ENCODE data around the gene RBM48. TPM values are rescaled to one million over a fixed set of nuclear protein-coding genes. Genes with fewer than 3 reads are reported as not detected.
"Not testable (repeated sequence)": the region's sequence is repeated elsewhere in the genome, so short reads cannot be mapped to it uniquely, and the experiment has no call there.

RBM48 gene
- total RNA-seq, 2 experiments from 2014 or later, result 13.9 to 16.4 TPM

DNA sequence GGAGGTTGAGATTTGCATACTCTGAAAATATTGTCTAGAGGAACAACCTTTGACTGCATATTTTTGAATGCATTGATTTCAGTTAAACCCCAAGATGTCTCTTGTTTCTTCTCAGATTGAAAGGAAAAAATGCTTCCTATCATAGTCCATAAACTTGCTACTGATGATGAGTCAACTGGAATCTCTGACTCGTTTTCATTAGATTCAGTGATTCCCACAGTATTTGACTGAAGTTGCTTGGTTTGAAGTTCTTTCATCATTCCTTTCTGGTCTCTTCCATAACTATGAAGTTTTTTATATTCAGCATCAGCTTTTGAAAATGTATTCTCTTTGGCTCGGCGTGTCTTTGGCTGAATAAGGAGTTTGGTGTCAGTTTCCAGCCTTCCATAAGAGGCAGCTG, 11.0 kb upstream of the RBM48 start:
- DNase-seq, result no peak
- H3K4me3 Mint-ChIP-seq, result no peak overlapping the region
- H3K4me1 Mint-ChIP-seq, result peaks cover 8% of the 10 kb centered on the region
- H3K36me3 Mint-ChIP-seq, result peaks cover 1% of the 10 kb centered on the region
- no peaks in the 10 kb centered on the region for H3K27me3 Mint-ChIP-seq
- peak overlapping the region; percentile 47 for H3K27ac Mint-ChIP-seq
- no peaks in the 10 kb centered on the region for H3K9me3 Mint-ChIP-seq

DNA sequence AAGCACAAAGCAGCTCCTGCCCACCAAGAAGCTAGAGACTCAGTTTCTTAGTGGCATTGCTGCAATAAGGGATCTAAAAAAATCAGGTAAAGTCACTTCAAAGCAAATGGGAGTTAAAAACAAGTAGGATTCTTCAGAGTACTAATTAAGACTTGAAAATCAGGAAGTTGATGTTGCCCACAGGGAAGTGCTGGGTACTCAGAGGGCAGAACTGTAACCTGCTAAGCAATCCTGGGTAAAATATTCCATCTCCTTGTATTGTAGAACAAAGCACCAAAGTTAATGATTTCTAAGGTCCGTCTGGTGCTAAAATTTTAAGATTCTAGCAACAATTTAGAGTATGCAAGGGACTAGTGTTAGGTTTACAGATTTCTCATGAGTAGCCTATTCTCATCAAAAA, 8.6 kb upstream of the RBM48 start:
- Mint-ChIP-seq H3K9me3 (no peaks in the 10 kb centered on the region), H3K4me3 (no peak overlapping the region), H3K27me3 (no peaks in the 10 kb centered on the region), H3K36me3 (no peaks in the 10 kb centered on the region), H3K4me1 (peaks cover 11% of the 10 kb centered on the region), H3K27ac (no peak overlapping the region)
- DNase-seq, result no peak

DNA sequence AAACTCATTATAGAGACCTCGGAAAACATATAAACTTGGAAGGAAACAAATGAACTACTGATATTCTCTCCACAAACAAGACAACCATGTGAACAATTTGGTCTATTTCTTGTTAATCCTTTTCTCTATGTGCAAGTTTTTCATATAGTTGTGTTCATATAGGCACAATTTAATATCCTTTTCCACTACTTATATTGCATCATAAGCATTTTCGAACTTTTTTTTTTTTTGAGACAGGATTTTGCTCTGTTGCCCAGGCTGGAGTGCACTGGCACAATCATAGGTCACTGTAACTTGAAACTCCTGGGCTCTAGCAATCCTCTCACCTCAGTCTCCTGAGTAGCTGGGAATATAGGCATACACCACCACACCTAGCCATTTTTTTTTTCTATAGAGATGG, 5.5 kb upstream of the RBM48 start:
- Mint-ChIP-seq H3K27ac (no peak overlapping the region), H3K36me3 (no peaks in the 10 kb centered on the region), H3K4me1 (peaks cover 14% of the 10 kb centered on the region), H3K27me3 (no peaks in the 10 kb centered on the region), H3K4me3 (no peak overlapping the region), H3K9me3 (no peaks in the 10 kb centered on the region)
- DNase-seq, result no peak

DNA sequence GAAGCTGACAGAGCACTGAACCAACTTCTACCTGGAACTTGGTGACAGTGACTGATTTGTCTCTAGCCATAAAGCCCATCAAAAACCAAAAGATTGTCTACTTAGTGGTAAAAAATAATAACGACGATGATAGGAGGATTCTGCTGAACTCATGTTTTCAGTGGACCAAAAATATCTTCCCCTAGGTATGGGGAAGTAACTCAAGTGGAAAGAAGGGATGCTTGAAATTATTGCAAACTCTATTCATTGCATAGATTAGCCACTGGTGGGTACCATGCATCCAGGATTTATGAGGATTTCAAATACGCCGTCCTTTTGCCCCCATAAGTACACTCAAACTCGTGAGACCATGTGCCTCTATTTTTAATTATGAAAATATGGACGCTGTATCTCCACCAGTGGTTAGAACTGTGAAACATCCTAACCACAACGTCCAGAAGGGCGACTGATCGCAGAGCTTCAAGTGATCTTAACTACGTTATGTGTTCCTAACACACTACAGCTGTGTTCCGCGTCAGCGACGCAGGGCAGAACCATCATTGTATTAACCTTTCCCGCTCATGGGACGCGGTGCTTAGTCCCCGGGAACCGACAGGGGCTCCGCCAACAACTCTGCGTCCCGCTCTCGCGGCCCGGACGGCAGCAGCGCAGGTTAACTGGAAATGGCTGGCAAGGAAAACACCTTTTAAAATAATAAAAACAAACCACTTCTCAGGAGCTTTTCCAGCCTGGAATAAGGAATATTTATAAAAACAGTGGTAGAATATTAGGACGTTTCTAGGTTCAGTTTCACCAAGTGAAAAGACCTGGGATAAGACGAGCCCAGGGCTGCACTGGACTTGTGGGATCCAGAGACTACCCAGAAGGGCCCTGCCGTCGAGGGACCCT, 1.1 kb upstream of the RBM48 start:
- Mint-ChIP-seq H3K27ac (peak overlapping the region; percentile 92), H3K36me3 (peaks cover 2% of the 10 kb centered on the region), H3K4me1 (peaks cover 25% of the 10 kb centered on the region), H3K4me3 (peak overlapping the region; percentile 93), H3K9me3 (no peaks in the 10 kb centered on the region), H3K27me3 (no peaks in the 10 kb centered on the region)
- DNase-seq, result peak; percentile 70

DNA sequence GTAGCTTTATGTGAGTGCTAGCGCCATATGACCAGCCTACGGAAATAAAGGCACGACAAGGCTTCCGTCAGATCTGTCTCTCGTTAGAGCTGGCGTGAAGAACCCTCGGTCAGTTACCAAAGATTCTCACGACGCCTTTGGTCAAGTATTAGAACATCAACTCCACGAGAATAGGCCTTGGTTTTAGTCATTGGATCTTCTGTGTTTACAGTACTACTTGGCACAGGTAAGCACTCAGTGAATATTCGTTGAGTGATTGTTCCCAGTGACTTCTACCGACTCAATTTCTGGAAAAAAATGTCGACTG, 316 bp downstream of the RBM48 start:
- no peaks in the 10 kb centered on the region for H3K27me3 Mint-ChIP-seq
- peak overlapping the region; percentile 94 for H3K27ac Mint-ChIP-seq
- H3K4me3 Mint-ChIP-seq, result peak overlapping the region; percentile 93
- peaks cover 5% of the 10 kb centered on the region for H3K36me3 Mint-ChIP-seq
- DNase-seq, result no peak
- peaks cover 28% of the 10 kb centered on the region for H3K4me1 Mint-ChIP-seq
- H3K9me3 Mint-ChIP-seq, result no peaks in the 10 kb centered on the region

DNA sequence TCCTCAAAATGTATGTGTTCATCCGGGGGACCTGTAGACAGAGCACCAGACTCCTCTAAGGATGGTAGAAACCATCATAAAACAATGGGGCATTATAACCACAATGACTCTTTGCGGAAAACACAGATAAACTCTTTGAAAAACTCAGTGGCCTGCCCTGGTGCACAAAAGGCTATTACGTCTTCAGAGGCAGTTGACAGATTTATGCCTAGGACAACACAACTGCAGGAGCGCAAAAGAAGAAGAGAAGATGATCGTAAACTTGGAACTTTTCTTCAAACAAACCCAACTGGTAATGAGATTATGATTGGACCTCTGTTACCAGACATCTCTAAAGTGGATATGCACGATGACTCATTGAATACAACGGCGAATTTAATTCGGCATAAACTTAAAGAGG, 6.0 kb downstream of the RBM48 start:
- DNase-seq, result no peak
- no peak overlapping the region for H3K27ac Mint-ChIP-seq
- no peaks in the 10 kb centered on the region for H3K9me3 Mint-ChIP-seq
- no peaks in the 10 kb centered on the region for H3K27me3 Mint-ChIP-seq
- peaks cover 19% of the 10 kb centered on the region for H3K4me1 Mint-ChIP-seq
- H3K36me3 Mint-ChIP-seq, result peaks cover 17% of the 10 kb centered on the region
- no peak overlapping the region for H3K4me3 Mint-ChIP-seq

DNA sequence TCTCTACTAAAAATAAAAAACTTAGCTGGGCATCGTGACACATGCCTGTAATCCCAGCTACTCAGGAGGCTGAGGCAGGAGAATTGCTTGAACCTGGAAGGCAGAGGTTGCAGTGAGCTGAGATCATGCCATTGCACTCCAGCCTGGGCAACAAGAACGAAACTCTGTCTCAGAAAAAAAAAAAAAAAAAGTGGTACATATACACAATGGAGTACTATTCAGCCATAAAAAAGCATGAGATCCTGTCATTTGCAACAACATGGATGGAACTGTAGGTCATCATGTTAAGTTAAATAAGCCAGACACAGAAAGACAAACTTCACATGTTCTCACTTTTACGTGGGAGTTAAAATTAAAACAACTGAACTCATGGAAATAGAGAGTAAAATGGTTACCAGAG, 14.9 kb downstream of the RBM48 start:
- not testable (repeated sequence) for H3K9me3 Mint-ChIP-seq, H3K36me3 Mint-ChIP-seq, H3K4me1 Mint-ChIP-seq, H3K4me3 Mint-ChIP-seq, DNase-seq, H3K27ac Mint-ChIP-seq, H3K27me3 Mint-ChIP-seq

DNA sequence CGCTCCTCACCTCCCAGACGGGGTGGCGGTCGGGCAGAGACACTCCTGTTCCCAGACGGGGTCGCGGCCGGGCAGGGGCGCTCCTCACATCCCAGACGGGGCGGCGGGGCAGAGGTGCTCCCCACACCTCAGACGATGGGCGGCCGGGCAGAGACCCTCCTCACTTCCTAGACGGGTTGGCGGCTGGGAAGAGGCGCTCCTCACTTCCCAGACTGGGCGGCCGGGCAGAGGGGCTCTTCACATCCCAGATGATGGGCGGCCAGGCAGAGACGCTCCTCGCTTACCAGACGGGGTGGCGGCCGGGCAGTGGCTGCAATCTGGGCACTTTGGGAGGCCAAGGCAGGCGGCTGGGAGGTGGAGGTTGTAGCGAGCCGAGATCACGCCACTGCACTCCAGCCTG, 16.5 kb downstream of the RBM48 start:
- H3K27ac Mint-ChIP-seq, H3K27me3 Mint-ChIP-seq, H3K9me3 Mint-ChIP-seq, DNase-seq, H3K4me1 Mint-ChIP-seq, H3K4me3 Mint-ChIP-seq, H3K36me3 Mint-ChIP-seq: not testable (repeated sequence)

DNA sequence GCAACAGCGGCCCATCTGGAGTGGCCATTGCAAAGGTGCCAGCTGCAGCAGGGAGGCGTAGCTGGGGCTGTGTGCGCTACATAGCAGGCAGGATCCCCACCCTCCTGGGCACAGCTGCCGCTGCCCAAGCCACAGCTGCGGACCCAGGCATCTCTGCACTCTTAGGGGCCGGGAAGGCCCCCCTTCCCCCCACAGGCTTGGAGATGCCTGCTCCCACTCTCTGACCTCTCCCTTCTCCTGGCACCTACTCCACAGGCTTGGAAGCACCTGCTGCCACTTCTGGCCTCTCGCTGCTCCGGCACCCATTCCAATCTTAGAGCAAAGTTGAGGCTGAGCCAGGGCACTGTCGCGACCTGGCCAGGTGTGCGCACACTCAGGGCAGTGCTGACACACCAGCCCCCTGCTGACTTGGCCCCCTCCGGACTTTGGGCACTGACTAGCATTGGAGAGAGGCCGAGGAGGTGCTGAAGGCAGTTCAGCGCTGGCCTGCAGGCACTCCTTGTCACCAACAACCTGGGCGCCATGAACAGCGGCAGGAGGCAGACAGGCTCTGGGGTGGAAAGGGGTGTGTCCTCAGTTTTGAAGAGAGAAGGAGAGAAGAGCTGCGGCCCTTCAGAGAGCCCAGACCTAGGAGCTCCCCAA, 18.4 kb downstream of the RBM48 start:
- H3K27ac Mint-ChIP-seq, result no peak overlapping the region
- no peaks in the 10 kb centered on the region for H3K9me3 Mint-ChIP-seq
- DNase-seq, result no peak
- no peaks in the 10 kb centered on the region for H3K27me3 Mint-ChIP-seq
- H3K36me3 Mint-ChIP-seq, result no peaks in the 10 kb centered on the region
- H3K4me1 Mint-ChIP-seq, result no peaks in the 10 kb centered on the region
- H3K4me3 Mint-ChIP-seq, result no peak overlapping the region

DNA sequence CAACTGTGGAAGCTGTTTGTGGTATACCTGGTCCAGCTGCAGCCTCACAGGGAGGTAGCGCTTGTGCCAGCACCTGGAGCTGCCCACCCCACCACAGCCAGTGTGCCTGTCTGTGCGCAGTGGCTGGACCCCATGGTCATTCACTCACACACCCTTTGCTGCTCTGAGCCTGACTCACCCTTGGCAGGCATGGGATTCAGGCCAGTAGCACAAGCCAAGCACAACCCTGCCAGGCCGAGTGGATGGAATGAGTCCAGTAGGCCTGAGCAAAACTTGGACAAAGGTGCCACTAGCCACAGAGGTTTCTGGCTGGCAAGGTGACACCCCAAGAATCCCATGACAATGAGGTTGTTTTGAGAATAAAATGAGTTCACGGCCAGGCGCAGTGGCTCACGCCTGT, 19.0 kb downstream of the RBM48 start:
- no peak overlapping the region for H3K27ac Mint-ChIP-seq
- no peak for DNase-seq
- no peak overlapping the region for H3K4me3 Mint-ChIP-seq
- no peaks in the 10 kb centered on the region for H3K9me3 Mint-ChIP-seq
- H3K4me1 Mint-ChIP-seq, result no peaks in the 10 kb centered on the region
- H3K27me3 Mint-ChIP-seq, result no peaks in the 10 kb centered on the region
- no peaks in the 10 kb centered on the region for H3K36me3 Mint-ChIP-seq

DNA sequence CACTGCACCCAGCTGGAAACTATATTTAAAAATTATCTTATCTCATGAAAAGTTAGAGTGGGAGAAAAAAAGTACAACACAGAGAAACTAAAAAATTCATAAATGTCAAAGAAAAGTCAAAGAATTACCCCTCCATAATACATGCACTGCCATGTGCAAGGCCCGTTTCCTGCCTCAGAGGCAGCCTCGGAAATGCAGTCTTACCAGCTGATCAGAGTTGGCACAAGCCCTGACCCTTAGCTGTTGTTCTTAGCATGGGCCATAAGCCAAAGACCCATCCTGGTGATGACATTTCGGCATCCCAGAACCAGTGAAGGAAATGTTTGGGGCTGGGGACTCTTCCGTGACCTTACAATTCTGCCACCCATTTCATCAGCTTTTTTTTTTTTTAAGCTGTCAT, 21.6 kb downstream of the RBM48 start:
- no peaks in the 10 kb centered on the region for H3K27me3 Mint-ChIP-seq
- H3K27ac Mint-ChIP-seq, result no peak overlapping the region
- no peak overlapping the region for H3K4me3 Mint-ChIP-seq
- no peak for DNase-seq
- H3K4me1 Mint-ChIP-seq, result no peaks in the 10 kb centered on the region
- H3K9me3 Mint-ChIP-seq, result no peaks in the 10 kb centered on the region
- H3K36me3 Mint-ChIP-seq, result no peaks in the 10 kb centered on the region

DNA sequence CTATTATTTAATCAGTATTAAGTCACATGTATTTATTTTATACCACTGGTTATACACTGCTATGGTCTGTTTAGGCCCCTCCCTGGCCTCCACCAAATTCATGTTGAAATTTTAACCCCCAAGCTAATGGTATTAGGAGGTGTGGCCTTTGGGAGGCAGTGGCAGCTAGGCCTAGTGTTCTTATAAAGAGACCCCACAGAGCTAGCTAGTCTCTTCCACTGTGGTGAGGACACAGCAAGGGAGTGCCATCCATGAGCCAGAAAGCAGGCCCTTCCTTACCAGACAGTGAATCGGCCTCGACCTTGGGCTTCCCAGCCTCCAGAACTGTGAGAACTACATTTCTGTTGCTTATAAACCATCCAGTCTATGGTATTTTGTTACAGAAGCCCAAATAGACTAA, 28.7 kb downstream of the RBM48 start:
- no peaks in the 10 kb centered on the region for H3K9me3 Mint-ChIP-seq
- H3K4me1 Mint-ChIP-seq, result no peaks in the 10 kb centered on the region
- no peak overlapping the region for H3K4me3 Mint-ChIP-seq
- peaks cover 3% of the 10 kb centered on the region for H3K36me3 Mint-ChIP-seq
- no peak overlapping the region for H3K27ac Mint-ChIP-seq
- no peaks in the 10 kb centered on the region for H3K27me3 Mint-ChIP-seq
- DNase-seq, result no peak

DNA sequence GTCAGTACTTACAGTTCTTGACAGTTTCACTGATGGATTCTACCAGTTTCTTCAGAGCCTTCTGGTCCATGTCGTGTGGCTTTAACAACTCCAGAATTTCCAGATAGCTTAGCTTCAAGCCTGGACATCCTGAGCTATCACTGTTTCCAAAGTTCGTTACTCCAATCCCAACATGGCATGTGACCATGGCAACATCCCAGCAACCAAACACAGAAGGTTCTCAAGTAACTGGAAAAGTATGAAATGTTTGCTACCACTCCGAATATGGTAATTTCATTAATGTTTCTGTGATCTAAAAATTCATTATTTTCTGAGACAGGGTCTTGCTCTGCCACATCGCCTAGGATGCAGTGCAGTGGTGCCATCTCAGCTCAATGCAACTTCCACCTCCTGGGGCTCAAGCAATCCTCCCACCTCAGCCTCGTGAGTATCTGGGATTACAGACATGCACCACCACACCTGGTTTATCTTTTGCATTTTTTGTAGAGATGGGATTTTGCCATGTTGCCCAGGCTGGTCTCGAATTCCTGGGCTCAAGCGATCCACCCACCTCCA, 29.3 kb downstream of the RBM48 start:
- no peak overlapping the region for H3K4me3 Mint-ChIP-seq
- H3K9me3 Mint-ChIP-seq, result no peaks in the 10 kb centered on the region
- no peak for DNase-seq
- H3K27me3 Mint-ChIP-seq, result no peaks in the 10 kb centered on the region
- peak overlapping the region; percentile 20 for H3K27ac Mint-ChIP-seq
- H3K36me3 Mint-ChIP-seq, result peaks cover 5% of the 10 kb centered on the region
- no peaks in the 10 kb centered on the region for H3K4me1 Mint-ChIP-seq

DNA sequence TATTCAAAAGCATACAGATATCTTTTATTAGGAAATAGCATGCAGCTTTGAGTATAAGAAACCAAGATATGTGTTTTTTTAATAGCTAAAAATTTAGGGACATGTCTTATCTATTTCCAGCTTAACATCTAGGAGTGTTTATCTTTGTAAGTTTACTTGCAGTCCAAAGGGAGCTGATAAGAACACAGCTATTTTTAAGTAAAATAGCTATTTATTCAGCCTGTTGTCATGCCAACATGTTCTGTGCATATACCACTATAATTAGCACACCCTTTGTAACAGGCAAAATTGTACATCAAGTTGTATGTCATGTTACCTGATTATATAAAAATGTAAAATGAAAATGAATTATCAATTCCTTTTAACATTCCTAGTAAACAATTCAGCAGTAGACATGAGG, 32.0 kb downstream of the RBM48 start:
- DNase-seq, result no peak
- H3K27me3 Mint-ChIP-seq, result no peaks in the 10 kb centered on the region
- H3K4me1 Mint-ChIP-seq, result no peaks in the 10 kb centered on the region
- peaks cover 9% of the 10 kb centered on the region for H3K36me3 Mint-ChIP-seq
- no peak overlapping the region for H3K27ac Mint-ChIP-seq
- H3K9me3 Mint-ChIP-seq, result no peaks in the 10 kb centered on the region
- no peak overlapping the region for H3K4me3 Mint-ChIP-seq

DNA sequence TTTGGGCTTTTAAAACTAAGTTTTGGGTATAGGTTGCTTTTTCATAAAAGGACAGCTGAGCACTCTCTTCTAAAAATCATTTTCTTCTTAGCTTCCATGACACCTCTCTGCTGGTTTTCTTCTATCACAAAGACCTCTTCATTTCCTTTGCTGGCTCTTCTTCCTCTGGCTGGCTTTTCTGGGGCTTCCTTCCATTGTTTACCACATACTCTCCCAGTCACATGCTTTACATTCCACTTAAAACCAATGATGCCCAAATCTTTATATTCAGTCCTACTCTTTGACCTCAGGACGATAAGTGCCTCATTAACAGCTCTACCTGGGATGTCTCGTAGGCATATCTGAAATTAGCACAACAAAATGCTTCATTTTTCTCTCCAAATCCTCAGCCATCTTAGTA, 34.8 kb downstream of the RBM48 start:
- Mint-ChIP-seq H3K27me3 (no peaks in the 10 kb centered on the region), H3K36me3 (peaks cover 12% of the 10 kb centered on the region), H3K4me1 (no peaks in the 10 kb centered on the region), H3K9me3 (no peaks in the 10 kb centered on the region), H3K27ac (peak overlapping the region; percentile 35), H3K4me3 (no peak overlapping the region)
- no peak for DNase-seq

DNA sequence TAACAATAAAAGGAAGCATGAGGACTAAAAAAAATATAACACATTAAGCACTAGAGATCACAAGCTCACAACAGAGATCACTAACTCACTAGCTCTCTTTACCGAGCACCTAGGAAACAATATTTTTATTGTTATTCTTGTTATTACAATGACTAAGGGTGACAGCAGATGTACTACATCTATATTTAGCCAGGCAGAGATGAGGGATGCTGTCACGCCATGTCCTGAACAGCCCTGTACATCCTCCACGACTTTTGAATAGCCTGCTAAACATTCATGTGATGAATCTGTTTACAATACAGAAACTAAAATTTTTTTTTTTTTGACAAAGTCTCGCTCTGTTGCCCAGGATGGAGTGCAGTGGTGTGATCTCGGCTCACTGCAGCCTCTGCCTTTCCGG, 38.9 kb downstream of the RBM48 start:
- no peak overlapping the region for H3K4me3 Mint-ChIP-seq
- DNase-seq, result no peak
- no peaks in the 10 kb centered on the region for H3K27me3 Mint-ChIP-seq
- peaks cover 16% of the 10 kb centered on the region for H3K36me3 Mint-ChIP-seq
- no peaks in the 10 kb centered on the region for H3K9me3 Mint-ChIP-seq
- no peaks in the 10 kb centered on the region for H3K4me1 Mint-ChIP-seq
- H3K27ac Mint-ChIP-seq, result peak overlapping the region; percentile 21

Data from activated naive CD8-positive, alpha-beta T cell treated with anti-CD3 and anti-CD28 coated beads for 36 hours (primary cell).